Dermis blood vessel endothelial cell (primary cell): ENCODE results near the gene STOX2. TPM values are rescaled to one million over a fixed set of nuclear protein-coding genes. Genes with fewer than 3 reads are reported as not detected.
"Not testable (repeated sequence)": the region's sequence is repeated elsewhere in the genome, so short reads cannot be mapped to it uniquely, and the experiment has no call there.

Source experiments
- DNase-seq: peaks from one replicate; pipeline ENCODE4 v3.0.0; 2010
- total RNA-seq: library from RNA; depleted of rRNA; stranded (reverse); fragments of >200 nt; gene quantifications from 2 replicates; pipeline ENCODE4 v1.2.3, GENCODE V29; 2014

The STOX2 gene
- total RNA-seq, 1 donor from 2014 or later = 17.7 TPM

DNA sequence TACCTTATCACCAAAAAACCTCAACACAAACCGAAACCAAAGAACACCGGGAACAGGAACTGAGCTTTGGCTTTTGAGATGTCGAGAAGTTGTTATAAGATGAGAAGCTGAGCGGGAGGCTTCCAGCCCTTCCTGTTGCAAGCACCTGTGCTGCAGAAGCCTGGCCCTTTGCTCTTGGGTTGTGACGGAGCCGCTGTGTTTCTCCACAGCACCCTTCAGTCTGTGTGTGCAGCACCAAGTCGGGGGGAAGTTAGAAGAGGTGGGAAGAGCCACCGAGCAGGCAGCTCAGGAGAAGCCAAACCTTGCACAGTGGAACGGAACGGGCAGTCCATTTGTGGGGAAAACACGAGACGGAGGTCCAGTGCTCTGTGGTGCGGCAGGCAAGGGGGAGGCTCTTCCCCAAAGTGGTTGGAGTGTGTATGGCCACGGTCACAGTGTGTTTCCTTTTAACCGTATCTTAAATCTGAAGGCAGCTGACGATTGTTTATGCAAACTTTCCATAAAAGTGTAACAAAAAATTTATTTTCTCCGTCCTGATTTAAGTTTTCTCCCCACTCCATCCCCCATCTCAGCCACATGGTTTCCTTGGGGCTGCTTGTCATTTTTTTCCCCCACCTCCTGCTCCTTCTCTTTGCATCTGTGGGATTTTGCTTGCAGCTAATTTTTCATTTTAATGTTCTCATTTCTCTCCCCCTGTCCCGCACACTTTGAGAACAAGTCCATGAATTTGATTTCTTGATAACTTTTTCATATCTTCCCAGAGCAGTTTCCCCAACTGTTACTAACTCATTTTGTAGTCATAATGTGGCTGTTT is 123.7 kb downstream of the STOX2 start:
- no peak for DNase-seq

DNA sequence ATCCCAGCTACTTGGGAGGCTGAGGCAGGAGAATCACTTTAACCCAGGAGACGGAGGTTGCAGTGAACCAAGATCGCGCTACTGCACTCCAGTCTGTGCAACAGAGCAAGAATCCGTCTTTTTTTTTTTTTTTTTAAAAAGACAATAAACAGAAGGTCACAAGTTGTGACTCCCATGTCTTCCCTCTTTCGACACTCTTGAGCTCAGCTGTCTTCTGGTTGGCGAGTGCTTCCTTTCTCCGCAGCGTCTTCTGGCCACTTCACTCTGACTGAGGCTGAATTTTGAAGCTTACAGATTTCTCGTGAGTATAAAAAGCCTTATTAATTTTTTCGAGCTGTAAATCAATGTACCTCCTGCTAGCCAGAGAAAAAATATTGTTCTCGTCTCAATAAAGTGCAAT is 124.9 kb downstream of the STOX2 start:
- DNase-seq = no peak

DNA sequence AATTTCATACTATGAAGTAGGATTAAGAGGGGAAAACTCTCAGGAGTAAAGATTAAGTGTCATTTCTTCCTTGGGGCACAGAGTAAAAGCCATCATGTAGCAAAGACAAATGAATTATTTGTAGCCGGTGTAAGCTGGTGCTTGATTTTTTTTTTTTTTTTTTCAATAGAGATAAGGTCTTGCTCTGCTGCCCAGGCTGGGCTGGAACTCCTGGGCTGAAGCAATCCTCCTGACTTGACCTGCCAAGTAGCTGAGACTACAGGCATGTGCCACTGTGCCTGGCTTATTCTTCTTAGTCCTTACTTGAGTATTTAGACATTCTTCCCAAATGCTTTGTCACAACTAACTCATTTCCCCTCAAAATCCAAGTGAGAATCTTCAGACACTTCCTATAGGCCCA is 125.7 kb downstream of the STOX2 start:
- DNase-seq = no peak

DNA sequence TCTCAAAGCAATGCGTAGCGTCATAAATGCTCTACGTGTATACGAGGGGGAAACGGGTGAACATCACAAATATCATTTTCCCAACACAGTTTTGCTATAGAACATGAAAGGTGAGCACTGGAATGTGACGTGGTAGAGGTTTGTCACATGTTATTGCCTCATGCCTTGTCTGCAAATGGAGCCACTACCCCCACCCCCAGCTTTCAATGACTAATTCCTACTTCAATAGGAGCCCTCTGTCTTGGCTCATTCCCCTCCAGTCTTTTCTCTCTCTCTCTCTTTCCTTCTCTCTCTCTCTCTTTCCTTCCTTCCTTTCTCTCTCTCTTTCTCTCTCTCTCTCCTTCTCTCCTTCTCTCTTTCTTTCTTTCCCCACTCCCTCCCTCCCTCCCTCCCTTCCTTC is 127.0 kb downstream of the STOX2 start:
- no peak for DNase-seq

DNA sequence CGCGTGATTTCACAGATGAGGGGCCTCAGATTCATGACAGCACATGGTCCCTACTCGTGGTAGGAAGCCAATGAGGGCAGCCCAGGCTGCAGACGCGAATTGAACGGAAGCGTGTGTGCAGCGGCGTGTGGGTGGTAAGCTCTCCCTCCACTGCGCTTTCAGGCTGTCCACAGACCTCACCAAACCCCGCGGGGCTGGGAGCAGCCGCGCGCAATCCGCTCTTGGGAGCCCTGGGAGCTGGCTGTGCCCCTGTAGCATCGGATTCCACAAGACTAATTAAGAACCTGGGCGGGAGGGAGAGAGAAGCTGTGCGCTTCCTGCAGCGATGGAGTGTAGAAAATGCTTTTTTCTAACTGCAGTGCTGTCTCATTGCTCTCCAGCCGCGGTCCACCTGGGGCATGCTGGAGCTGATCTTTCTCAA is 134.9 kb downstream of the STOX2 start:
- DNase-seq = no peak

DNA sequence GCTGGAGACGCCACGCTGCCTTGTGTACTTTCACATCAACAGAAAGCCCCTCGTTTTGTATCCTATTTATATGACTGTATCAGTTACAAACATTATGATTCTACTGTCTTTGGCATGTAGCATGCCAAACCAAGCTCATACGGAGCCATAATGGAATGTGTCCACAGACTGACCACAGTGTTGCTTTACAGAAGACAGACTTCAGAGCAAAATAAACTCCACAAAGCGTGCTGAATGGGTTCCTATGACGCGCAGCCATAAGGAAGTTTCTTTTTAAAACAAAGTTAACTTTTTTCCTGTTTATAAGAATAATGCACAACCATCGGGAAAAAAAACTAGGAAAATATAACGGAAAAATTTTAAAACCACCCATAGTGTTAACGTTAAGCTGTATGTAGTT is 136.0 kb downstream of the STOX2 start:
- no peak for DNase-seq

DNA sequence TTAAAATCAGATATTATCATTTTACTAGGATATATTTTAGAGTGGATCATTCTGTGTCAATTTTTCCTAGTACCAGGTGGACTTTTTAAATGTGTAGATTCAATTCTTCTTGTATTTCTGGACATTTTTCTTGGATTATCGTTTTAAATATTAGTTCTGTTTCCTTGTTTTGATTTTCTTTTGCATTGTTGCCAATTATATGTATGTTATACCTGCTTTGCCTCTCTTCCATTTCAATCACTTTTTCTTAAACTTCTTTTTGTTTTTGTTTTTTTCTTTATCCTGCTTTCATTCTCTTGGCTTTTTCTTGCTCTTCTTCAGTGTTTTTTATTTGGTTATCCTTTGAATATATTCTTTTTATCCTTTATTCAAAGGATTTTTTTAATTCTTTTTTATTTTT is 141.0 kb downstream of the STOX2 start:
- DNase-seq = no peak

DNA sequence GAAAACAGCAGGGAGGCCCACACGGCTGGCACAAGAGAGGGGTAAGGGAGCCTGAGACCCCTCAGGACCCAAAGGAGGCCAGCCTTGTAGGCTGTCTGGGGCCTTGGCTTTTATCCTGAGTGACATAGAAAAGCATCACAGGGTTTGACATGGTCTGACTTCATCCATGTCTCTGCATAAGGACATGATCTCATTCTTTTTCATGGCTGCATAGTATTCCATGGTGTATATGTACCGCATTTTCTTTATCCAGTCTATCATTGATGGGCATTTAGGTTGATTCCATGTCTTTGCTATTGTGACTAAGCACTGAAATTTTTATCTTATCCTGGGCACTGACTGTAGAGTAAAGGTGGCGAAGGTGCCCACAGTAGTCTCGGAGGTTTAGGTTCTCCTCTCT is 146.2 kb downstream of the STOX2 start:
- not testable (repeated sequence) for DNase-seq

DNA sequence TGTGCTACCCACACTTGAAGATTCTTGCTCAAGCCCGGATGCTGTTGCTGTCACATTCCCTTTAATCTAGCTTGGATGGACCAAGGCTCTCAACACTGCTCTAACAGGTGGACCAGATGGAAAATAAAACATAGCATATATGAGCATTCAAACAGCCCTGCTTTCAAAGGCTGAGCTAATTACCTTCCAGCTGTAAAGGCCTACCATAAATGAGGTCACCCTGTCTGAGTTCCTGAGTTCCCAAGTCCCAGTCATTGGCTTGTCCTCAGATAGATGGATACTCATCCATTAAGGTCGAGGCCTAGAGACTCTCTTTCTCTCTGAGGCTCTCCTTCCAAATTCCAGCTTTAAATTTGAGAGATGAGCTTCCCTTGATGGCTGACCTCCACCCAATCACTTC is 147.5 kb downstream of the STOX2 start:
- DNase-seq = no peak

DNA sequence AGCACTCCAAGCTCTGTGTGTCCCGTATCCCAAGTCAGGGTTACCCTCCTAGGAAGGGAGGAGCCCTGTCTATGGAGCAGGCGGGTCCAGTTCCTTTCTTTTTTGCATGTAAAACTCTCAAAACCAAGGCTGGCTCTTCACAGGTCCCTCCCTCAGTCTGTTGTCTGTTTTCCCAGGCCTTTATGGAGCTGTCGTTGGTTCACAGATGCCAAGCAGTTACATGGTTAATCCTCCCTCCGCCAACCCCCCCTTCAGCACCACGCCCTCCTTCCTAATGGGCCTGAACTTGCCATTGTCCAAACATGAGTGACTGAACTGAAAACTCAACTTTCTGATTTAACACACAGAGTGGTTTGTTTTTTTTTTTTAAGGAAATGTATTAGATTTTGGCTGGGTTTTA is 148.3 kb downstream of the STOX2 start:
- DNase-seq = no peak

DNA sequence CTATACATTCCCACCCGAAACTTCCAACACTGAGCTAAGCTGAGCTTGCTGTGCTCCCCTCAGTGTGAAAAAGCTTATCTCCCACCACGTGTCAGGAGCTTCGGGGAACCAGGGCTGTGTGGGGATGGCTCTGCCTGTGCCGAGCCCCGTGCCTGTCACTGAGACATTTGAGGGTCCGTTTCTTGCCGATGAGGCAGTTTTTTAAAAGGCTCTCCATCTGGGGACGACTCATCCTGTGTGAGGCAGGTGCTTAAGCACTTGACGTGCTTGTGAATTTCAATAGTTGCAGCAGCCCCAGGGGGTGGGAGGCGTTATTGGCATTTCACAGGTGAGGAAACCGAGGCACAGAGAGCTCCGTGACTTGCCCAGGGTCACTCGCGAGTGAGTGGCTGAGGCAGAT is 151.8 kb downstream of the STOX2 start:
- DNase-seq = no peak

DNA sequence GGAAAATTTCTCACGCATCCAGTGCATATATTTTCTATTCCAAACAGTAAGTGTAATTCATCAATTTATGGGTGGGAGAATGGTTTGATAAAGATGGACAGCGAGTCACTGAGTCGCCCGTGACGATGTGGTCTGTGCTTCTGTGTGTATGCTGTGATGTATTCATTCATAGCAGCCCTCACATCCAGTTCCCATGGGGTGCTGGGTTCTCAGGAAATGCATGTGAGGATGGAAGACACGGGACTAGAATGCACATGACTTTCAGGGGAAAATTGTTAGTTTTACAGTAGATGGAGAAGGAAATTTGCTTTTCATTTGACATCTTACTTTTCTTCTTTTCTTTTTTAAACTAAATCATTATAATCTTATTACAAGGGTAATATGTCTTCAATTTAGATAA is 152.9 kb downstream of the STOX2 start:
- DNase-seq = no peak

DNA sequence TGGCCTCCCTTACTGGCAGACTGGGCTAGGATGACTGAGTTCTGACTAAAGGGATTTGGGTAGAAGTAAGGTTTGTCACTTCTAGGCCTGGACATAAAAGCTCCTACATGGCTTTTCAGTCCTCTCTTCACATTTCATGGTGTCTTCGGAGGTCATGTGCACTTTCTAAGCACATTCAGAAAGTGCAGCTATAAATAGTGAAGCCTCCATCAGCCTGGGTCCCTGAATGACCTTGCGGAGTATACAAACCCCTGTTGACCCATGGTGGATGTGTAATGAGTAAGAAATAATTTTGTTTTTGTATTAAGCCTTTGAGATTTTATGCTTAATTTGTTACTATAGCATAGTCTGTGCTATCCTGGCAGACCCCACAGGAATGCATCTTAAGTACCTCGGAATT is 154.0 kb downstream of the STOX2 start:
- no peak for DNase-seq

DNA sequence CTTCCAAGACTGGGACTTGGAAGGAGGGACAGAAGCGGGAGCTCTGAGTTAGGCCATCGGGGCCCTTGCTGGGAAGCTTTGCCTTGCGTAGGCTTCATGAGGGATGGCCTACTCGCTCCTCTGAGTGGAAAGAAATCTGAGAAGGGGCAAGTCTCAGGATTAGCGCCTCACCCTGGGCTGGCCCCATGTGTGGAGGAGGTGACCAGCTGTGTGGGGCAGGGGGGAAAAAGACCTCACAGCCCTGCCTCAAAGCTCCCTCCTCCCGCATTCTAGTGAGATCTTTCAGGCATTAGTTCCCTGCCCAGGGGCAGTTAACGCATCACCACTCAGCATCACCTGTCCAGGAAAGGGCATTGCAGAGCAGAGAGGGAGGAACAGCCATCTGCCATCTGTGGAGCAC is 156.5 kb downstream of the STOX2 start:
- no peak for DNase-seq

DNA sequence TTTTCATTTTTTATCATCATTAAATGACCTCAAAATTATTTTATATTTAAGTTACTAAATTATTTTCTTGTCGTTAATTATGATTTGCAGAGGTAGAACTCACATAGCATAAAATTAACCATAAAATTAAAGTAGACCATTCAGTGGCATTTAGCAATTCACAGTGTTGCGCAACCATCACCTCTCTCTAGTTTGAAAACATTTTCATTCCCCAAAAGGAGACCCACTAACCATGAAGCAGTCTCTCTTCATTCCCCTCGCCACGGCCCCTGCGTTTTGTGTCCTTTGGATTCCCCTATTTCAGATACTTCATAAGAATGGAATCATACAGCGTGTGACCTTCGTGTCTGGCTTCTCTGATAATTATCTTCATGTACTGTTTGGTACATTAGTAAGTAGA is 157.7 kb downstream of the STOX2 start:
- no peak for DNase-seq

DNA sequence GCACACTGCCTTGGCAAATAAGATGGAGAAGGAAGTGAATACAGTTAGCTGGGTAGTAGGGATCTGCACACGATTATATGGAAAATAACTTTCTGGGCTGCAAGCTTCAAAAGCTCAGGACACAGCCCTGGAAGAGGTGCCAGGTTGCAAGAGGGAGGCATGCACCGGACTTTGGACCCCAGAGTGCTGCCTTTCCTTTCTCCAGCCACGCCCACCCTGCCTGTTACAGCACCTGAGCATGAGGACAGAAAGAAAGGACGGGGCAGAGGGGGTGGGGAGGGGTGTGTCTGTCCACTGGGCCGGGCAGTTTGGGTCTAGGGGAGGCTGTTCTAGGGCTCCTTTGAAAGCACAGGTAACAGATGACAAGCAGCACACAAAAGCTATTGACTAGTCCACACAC is 159.8 kb downstream of the STOX2 start:
- DNase-seq = no peak

DNA sequence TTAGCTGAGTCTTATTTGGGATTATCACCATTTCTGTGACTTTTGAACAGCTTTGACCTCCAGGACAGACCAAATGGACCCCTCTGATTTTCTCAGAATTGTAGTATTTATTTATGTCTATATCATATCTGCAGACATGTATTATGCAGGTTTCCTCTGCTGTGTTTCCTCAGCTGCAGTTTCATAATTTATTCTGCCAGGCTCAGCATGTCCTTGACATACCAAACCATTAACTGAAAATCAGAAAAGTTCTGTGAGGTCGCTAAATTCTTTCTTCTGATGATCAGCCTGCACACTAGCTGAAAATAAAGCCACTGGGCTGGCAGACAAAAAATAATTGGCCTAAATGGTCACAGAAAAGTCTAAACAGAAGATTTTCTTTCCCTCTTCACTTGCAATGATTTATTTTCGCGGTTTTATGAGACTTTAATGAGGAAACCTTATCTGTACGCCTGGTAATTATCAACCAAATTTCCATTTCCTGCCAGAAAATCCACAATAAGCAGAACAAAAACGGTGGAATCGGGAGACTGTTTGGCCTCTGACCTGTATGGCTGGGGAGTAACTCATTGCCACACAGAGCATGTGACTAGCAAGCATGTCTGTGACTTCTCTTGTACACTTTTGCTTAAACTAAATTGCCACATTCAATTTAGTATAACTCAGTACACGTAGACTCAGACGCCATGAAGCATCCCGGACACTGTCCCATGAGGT is 161.6 kb downstream of the STOX2 start:
- no peak for DNase-seq

DNA sequence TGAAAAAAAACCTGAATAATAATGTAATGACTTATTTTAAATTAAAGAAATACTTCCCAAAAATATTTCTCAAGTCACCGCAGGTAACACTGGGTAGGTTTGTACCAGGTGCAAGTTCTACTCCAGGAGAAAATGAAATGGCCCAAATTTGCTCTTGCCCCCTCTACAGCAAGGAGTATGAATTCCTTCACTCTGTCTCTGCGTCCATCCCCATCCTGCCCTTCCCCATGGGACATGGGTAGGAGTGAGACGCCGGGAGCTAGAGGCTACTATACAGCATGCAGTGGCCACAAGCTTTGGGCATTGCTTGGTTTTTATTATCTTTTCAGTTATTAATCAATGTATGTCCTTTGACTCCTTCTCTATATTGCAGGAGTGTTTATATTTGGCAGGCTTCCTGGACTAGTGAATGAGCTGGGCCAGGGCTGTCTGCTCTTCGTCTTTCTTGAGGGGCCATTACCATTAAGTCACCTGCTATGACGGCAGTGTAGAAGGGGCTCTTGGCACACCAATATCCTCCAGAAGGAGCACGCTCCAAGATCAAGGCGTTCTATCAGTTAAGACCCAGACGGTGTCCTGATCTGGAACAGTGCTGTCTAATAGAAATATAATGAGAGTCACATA is 162.9 kb downstream of the STOX2 start:
- DNase-seq = no peak

Other genes starting within 250 kb of the STOX2 start
- 13.3 and 20.2 TPM in 2 replicates for gene RWDD4, start 246.1 kb upstream of the STOX2 start, total RNA-seq
- gene TRAPPC11, start 246.0 kb upstream of the STOX2 start, total RNA-seq = 45.6 and 47.0 TPM in 2 replicates